GM12801 (cell line): ENCODE data around the gene ADNP2.

Source experiments
- TF ChIP-seq, protein P1 (sequence below): IDR thresholded peaks from one replicate; pipeline ENCODE4 v1.5.1; 2011; ENCODE audit warnings: control low read depth; ENCODE audit not compliant: insufficient read length; ENCODE audit errors: extremely low read depth

ADNP2 gene

GRCh38 chr18:80133124-80133523 is 24.1 kb downstream of the ADNP2 start:
- TF ChIP-seq, protein P1, sequence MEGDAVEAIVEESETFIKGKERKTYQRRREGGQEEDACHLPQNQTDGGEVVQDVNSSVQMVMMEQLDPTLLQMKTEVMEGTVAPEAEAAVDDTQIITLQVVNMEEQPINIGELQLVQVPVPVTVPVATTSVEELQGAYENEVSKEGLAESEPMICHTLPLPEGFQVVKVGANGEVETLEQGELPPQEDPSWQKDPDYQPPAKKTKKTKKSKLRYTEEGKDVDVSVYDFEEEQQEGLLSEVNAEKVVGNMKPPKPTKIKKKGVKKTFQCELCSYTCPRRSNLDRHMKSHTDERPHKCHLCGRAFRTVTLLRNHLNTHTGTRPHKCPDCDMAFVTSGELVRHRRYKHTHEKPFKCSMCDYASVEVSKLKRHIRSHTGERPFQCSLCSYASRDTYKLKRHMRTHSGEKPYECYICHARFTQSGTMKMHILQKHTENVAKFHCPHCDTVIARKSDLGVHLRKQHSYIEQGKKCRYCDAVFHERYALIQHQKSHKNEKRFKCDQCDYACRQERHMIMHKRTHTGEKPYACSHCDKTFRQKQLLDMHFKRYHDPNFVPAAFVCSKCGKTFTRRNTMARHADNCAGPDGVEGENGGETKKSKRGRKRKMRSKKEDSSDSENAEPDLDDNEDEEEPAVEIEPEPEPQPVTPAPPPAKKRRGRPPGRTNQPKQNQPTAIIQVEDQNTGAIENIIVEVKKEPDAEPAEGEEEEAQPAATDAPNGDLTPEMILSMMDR, result no peak

DNA sequence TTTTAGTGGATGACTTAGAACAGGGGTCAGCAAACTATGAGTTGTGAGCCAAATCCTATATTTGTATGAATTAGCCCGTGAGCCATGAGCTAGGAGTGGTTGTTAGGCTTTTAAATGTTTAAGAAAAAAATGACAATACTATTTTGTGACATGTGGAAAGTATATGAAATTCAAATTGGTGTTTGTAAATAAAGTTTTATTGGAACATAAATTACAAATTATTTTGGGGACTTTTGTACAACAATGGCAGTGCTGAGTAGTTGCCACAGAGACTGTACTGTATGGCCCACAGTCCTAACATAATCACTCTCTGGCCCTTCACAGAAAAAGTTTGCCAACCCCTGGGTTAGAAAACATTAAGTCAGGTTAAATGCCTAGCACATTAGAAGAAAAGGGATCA is 26.1 kb downstream of the ADNP2 start:
- TF ChIP-seq, protein P1, result no peak

DNA sequence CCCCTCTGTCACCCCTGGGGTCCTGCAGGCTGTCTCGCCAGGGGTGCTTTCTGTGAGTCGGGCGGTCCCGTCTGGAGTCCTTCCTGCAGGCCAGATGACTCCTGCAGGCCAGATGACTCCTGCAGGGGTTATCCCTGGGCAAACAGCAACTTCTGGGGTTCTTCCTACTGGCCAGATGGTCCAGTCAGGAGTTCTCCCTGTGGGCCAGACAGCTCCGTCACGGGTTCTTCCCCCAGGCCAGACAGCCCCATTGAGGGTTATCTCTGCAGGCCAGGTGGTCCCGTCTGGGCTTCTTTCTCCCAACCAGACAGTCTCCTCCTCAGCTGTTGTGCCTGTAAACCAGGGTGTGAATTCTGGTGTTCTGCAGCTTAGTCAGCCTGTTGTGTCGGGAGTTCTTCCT is 27.6 kb downstream of the ADNP2 start:
- TF ChIP-seq, protein P1, result no peak

- TF ChIP-seq, protein P1, result no peak
Measured at GRCh38 chr18:80137137-80137536, 28.1 kb downstream of the ADNP2 start.

- TF ChIP-seq, protein P1, result no peak
Measured at GRCh38 chr18:80137976-80138375, 28.9 kb downstream of the ADNP2 start.

- TF ChIP-seq, protein P1, result no peak
Measured at GRCh38 chr18:80140455-80140985, 31.5 kb downstream of the ADNP2 start.

GRCh38 chr18:80143881-80144280 is 34.8 kb downstream of the ADNP2 start:
- TF ChIP-seq, protein P1, result no peak
